CD4-positive, alpha-beta T cell (primary cell): Measurements from ENCODE around the gene ADIPOR2. TPM values are rescaled to one million over a fixed set of nuclear protein-coding genes. Genes with fewer than 3 reads are reported as not detected.

Experiments
- ATAC-seq: fragments of 200-7000 bp; cut with Tn5 transposase; one replicate; pipeline ENCODE4 v1.10.0; 2022; ENCODE audit warnings: mild to moderate bottlenecking; ENCODE audit not compliant: poor library complexity
- CTCF ChIA-PET: fragments of 350-600 bp; sonication (Branson Sonifier 250); formaldehyde crosslinking; loops from one replicate; lab custom pipeline; 2021; ENCODE audit warnings: antibody characterized with exemption, inconsistent platforms; lab: Charles Lee
- POLR2A ChIA-PET: fragments of 350-600 bp; sonication (Branson Sonifier 250); formaldehyde crosslinking; loops from one replicate; lab custom pipeline; 2021; ENCODE audit warnings: antibody characterized with exemption, inconsistent platforms; lab: Charles Lee
- DNase-seq, 14 experiments: peaks; one replicate each; pipeline ENCODE4 v3.0.0-alpha.2; 2013 to 2020; ENCODE audit warnings: mixed read lengths in 2 of 14
- H3K27ac ChIP-seq, 2 donors: one replicate each; pipeline versions ENCODE4 v1.5.1 to v1.7.0; 2013; ENCODE audit warnings: low read length in 2 of 2, low read depth in 1 of 2, mild to moderate bottlenecking in 1 of 2
- H3K27me3 ChIP-seq, 2 experiments: 1 replicate in 1 of 2; 2 replicates in 1 of 2; pipeline versions ENCODE4 v1.6.1 to v1.7.0; 2013; ENCODE audit warnings: low read length in 2 of 2, control low read depth in 1 of 2, mild to moderate bottlenecking in 1 of 2, moderate library complexity in 1 of 2; ENCODE audit not compliant: insufficient read depth in 2 of 2, control insufficient read depth in 1 of 2
- H3K36me3 ChIP-seq: one replicate; pipeline ENCODE4 v1.6.1; 2013; ENCODE audit warnings: low read length, control low read depth; ENCODE audit not compliant: insufficient read depth
- H3K4me1 ChIP-seq: one replicate; pipeline ENCODE4 v1.6.1; 2013; ENCODE audit warnings: low read length, control low read depth; ENCODE audit not compliant: insufficient read depth
- H3K4me3 ChIP-seq: one replicate; pipeline ENCODE4 v1.5.1; 2013; ENCODE audit warnings: mild to moderate bottlenecking, low read length, moderate library complexity
- H3K9me3 ChIP-seq, 2 experiments: 1 replicate in 1 of 2; 2 replicates in 1 of 2; pipeline versions ENCODE4 v1.6.1 to v1.7.0; 2013; ENCODE audit warnings: low read length in 2 of 2, mild to moderate bottlenecking in 2 of 2, control low read depth in 1 of 2, moderate library complexity in 1 of 2; ENCODE audit not compliant: control insufficient read depth in 1 of 2, insufficient read depth in 1 of 2
- H3K27ac Mint-ChIP-seq: one replicate; pipeline ENCODE4 v1.8.0; 2020; ENCODE audit warnings: mixed read lengths
- H3K27me3 Mint-ChIP-seq: one replicate; pipeline ENCODE4 v1.8.0; 2021; ENCODE audit warnings: mixed read lengths
- H3K36me3 Mint-ChIP-seq: one replicate; pipeline ENCODE4 v1.8.0; 2021; ENCODE audit warnings: low read depth, mixed read lengths
- H3K4me1 Mint-ChIP-seq: one replicate; pipeline ENCODE4 v1.8.0; 2021; ENCODE audit warnings: low read depth, mixed read lengths
- H3K4me3 Mint-ChIP-seq: one replicate; pipeline ENCODE4 v1.8.0; 2020; ENCODE audit warnings: mild to moderate bottlenecking, mixed read lengths
- H3K9me3 Mint-ChIP-seq: one replicate; pipeline ENCODE4 v1.8.0; 2020; ENCODE audit warnings: mixed read lengths
- intact Hi-C, 2 experiments: fragments of 100-400 bp; cut with DNase I in 1 of 2; cut with micrococcal nuclease in 1 of 2; formaldehyde crosslinking; loops; one replicate each; pipeline versions ENCODE4 v1.15.1 to v1.9.0; 2023 to 2025; cut with DNase I, micrococcal nuclease
- total RNA-seq, 174 experiments: library from RNA in 2 of 174; stranded (reverse) in 2 of 174; gene quantifications; one replicate each; pipeline ENCODE4 v1.2.3 and lab custom pipeline; 2021 to 2026
- TF ChIP-seq, protein P1 (sequence below): fragments of 200-600 bp; IDR thresholded peaks from one replicate; pipeline ENCODE4 v1.8.0; 2022; ENCODE audit warnings: antibody characterized with exemption, mild to moderate bottlenecking

Gene ADIPOR2
- total RNA-seq, 2 experiments from 2014 or later = 12.5 to 12.6 TPM

DNA sequence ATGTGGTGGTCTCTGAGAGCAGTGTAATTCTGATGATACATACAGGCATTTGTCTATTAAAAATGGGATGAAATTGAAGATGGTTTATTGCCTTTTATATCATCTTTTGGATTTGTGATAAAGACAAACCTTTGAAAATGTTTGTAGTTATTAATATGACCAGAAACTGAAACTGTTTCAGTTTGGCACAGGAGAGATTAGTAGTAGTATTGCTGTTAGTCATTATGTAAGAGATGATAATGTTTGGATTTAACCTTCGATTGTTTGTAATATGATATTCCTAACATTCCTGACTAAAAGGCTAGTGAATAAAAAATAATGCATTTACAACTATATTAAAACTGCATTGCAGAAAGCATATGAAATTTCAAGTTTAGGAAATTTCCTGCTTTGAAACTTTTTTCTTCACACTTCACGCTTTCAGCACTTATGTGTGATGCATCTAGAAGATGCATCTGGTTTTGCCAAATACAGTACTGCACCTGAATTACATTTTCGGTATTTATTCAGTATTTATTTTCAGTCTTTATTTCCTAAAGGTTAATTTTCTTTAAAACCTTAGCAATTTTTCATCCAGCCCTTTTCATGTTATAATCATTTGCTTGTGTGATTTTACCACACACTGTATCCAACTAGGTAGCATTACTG lies 25.5 kb downstream of the ADIPOR2 start:
- Histone ChIP-seq H3K9me3 (peaks cover 4 to 11% of the 10 kb centered on the region in 2 experiments), H3K27me3 (no peaks in the 10 kb centered on the region), H3K4me1 (no peaks in the 10 kb centered on the region), H3K4me3 (no peak overlapping the region), H3K36me3 (peaks cover 9% of the 10 kb centered on the region), H3K27ac (no peak overlapping the region)
- Mint-ChIP-seq H3K4me3 (no peak overlapping the region), H3K27me3 (no peaks in the 10 kb centered on the region), H3K27ac (no peak overlapping the region), H3K9me3 (peaks cover 2% of the 10 kb centered on the region), H3K36me3 (peaks cover 39% of the 10 kb centered on the region), H3K4me1 (peaks cover 61% of the 10 kb centered on the region)
- TF ChIP-seq, protein P1, sequence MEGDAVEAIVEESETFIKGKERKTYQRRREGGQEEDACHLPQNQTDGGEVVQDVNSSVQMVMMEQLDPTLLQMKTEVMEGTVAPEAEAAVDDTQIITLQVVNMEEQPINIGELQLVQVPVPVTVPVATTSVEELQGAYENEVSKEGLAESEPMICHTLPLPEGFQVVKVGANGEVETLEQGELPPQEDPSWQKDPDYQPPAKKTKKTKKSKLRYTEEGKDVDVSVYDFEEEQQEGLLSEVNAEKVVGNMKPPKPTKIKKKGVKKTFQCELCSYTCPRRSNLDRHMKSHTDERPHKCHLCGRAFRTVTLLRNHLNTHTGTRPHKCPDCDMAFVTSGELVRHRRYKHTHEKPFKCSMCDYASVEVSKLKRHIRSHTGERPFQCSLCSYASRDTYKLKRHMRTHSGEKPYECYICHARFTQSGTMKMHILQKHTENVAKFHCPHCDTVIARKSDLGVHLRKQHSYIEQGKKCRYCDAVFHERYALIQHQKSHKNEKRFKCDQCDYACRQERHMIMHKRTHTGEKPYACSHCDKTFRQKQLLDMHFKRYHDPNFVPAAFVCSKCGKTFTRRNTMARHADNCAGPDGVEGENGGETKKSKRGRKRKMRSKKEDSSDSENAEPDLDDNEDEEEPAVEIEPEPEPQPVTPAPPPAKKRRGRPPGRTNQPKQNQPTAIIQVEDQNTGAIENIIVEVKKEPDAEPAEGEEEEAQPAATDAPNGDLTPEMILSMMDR = no peak
- ChIA-PET CTCF (no interaction called here), POLR2A (interaction anchor here (0.6 kb wide), 1 partner anchor 957 kb away, joined by 3 read pairs; no protein-coding TSS in a partner anchor)
- ATAC-seq = no peak
- DNase-seq = no peak
- intact Hi-C loops = no loop called here

DNA sequence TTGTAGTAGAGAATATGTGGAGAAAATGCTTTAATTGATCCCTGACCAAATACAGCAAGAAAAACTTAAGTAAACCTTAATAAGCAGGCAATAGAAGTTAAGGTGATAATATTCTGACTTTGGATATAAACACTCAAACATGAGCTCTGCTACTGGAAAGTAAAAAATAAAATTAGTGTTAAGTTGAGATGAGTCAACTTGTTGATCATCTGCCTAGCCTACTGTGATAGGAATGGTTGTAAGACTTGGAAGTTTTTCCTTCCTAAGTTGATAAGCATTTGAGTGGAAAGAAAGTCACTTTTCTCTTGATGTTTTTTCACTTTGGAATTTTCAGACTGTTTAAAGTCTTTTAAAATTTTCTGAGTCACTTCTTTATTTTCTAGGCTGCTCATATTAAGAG lies 26.0 kb downstream of the ADIPOR2 start:
- H3K27me3 ChIP-seq = no peaks in the 10 kb centered on the region
- Mint-ChIP-seq H3K4me3 (no peak overlapping the region), H3K27ac (no peak overlapping the region), H3K27me3 (no peaks in the 10 kb centered on the region), H3K4me1 (peaks cover 61% of the 10 kb centered on the region), H3K9me3 (peaks cover 2% of the 10 kb centered on the region), H3K36me3 (peaks cover 39% of the 10 kb centered on the region)
- DNase-seq = no peak
- no peak for ATAC-seq
- no peaks in the 10 kb centered on the region for H3K4me1 ChIP-seq
- TF ChIP-seq, protein P1 = no peak
- no peak overlapping the region for H3K4me3 ChIP-seq
- H3K36me3 ChIP-seq = peaks cover 9% of the 10 kb centered on the region
- H3K9me3 ChIP-seq = peaks cover 4 to 11% of the 10 kb centered on the region in 2 experiments
- ChIA-PET CTCF (no interaction called here), POLR2A (interaction anchor here (0.6 kb wide), 1 partner anchor 958 kb away, joined by 3 read pairs; no protein-coding TSS in a partner anchor)
- no peak overlapping the region for H3K27ac ChIP-seq
- intact Hi-C loops = no loop called here

DNA sequence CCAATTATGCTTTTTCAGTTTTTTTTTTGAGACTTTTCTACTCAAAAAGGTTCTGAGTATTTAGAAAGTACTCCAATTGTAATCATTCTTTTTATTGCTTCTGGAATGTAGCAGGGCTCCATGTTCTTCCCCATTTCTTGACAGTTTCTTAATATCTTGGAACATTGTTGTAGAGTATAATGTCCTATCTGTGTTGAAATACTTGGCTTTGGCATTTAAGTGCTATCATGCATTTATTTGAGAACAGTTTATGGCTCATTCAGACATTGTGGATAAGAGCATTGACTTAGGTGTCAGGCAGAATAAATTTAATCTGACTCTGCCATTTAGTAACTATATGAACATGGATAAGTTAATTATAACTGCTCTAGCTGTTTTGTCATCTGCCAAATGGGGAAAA lies 28.3 kb downstream of the ADIPOR2 start:
- peaks cover 0 to 11% of the 10 kb centered on the region in 2 experiments for H3K9me3 ChIP-seq
- CTCF ChIA-PET = no interaction called here
- intact Hi-C loops = no loop called here
- H3K27me3 ChIP-seq = no peaks in the 10 kb centered on the region
- H3K27ac ChIP-seq = no peak overlapping the region
- DNase-seq (no peak), ATAC-seq (no peak)
- POLR2A ChIA-PET = interaction anchor here (0.6 kb wide), 2 partner anchors 927 to 960 kb away, joined by 3 to 4 read pairs; no protein-coding TSS in a partner anchor
- H3K4me1 ChIP-seq = no peaks in the 10 kb centered on the region
- H3K36me3 Mint-ChIP-seq = peaks cover 27% of the 10 kb centered on the region
- no peak overlapping the region for H3K4me3 Mint-ChIP-seq
- peaks cover 66% of the 10 kb centered on the region for H3K4me1 Mint-ChIP-seq
- TF ChIP-seq, protein P1 = no peak
- H3K36me3 ChIP-seq = peaks cover 7% of the 10 kb centered on the region
- no peaks in the 10 kb centered on the region for H3K27me3 Mint-ChIP-seq
- no peak overlapping the region for H3K27ac Mint-ChIP-seq
- no peak overlapping the region for H3K4me3 ChIP-seq
- H3K9me3 Mint-ChIP-seq = peaks cover 2% of the 10 kb centered on the region
